Fibroblast of villous mesenchyme (primary cell): Measurements from ENCODE around the gene TAF1A. TPM values are rescaled to one million over a fixed set of nuclear protein-coding genes. Genes with fewer than 3 reads are reported as not detected.

ENCODE experiments used
- DNase-seq: peaks from one replicate; pipeline ENCODE4 v3.0.0-alpha.2; 2010; ENCODE audit warnings: low read depth
- H3K4me3 ChIP-seq: 2 replicates; pipeline ENCODE4 v1.5.1; 2011; ENCODE audit warnings: low read depth, mild to moderate bottlenecking, low read length
- CTCF ChIP-seq: IDR thresholded peaks from 2 replicates; pipeline ENCODE4 v1.5.1; 2012; ENCODE audit warnings: low read depth, mild to moderate bottlenecking, low read length; ENCODE audit not compliant: insufficient read depth
- total RNA-seq: library from RNA; depleted of rRNA; stranded (reverse); fragments of >200 nt; gene quantifications from 2 replicates; pipeline ENCODE4 v1.2.3, GENCODE V29; 2012

TAF1A gene
- total RNA-seq = 7.1 and 15.5 TPM in 2 replicates

DNA sequence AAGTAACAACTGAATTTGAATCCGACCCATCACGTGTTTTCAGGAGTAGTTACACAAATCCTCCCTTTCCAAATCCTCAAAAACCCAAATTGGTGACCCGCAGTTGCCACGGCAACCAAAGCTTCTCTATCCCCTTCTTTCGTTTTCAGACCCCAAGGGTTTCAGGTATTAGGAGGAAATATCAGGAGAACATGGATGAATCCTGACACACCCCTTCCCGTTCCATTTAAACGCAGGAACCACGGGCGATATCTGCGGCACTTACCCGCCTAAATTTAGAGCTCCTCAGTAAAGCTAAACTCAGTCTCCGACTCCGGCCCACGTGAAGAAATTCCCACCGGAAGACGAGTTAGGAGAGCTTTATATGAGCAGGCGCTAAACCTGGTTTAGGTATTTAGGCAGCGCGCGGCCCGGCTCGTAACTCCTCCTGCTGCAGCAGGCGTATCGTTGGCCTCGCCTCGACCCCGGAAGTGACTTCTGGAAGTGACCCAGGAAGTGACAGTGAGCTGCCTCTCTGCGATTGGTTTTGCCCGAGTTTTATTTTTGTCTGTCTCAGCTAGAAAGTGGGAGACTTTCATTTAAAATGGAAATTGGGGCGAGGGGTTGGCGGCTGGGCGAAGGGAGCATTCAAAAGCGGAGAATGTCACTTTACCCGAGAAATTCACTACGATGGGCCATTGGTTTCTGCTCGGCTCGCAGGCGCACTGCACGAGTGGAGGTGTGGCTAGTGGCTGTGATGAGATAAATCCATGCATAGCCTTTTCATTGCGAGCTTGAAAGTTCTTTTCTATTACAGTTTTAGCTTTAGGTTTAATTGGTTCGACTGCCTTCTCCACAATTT is at the start of gene TAF1A:
Gene TAF1A, minus strand, starts transcription at position 472 of the 841 bp plus-strand sequence.
- H3K4me3 ChIP-seq = peak within 1 kb of the TSS; percentile 87
- DNase-seq = peak; percentile 83
- no peak for TF ChIP-seq CTCF

DNA sequence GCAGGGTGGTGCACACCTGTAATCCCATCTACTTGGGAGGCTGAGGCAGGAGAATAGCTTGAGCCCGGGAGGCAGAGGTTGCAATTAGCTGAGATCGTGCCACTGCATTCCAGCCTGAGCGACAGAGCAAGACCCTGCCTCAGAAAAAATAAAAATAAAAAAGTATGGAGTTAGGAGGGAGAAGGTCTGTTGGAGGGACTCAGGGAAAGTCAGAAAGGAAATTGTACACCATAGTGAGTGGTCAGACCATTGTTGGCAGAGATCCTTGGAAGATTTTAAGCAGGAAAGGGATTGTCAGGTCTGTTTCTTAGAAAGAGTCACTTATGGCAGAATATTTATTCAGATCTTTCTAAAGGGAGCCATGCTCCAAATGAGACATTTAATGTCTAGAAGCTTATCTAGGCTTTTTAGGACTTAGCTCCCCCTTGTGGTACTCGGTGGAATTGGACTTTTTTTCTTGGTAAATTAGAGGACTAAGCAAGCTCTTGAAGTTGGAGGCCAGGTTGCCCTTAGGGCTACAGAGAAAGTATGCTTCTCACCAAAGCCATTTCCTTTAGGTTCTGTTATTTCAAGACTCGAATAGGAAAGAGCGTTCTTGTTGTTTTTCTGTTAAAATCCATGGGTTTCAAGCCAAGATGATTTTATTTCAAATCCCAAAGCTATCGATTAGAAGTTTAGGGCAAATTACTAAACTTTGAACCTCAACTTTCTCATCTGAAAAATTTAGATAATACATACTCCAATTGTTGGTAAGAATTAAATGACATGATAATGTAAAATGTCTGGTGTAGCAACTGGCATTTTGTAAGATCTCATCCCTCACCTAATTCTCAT is 44.7 kb upstream of the TAF1A start:
- H3K4me3 ChIP-seq = no peak overlapping the region
- DNase-seq = peak; percentile 94
- TF ChIP-seq CTCF = peak; percentile 84

GRCh38 chr1:222632749-222633148 is 43.0 kb upstream of the TAF1A start:
- DNase-seq = no peak
- no peak overlapping the region for H3K4me3 ChIP-seq
- no peak for TF ChIP-seq CTCF

- DNase-seq = peak; percentile 21
- H3K4me3 ChIP-seq = no peak overlapping the region
- TF ChIP-seq CTCF = no peak
Observed at GRCh38 chr1:222631611-222632208, 42.0 kb upstream of the TAF1A start.

DNA sequence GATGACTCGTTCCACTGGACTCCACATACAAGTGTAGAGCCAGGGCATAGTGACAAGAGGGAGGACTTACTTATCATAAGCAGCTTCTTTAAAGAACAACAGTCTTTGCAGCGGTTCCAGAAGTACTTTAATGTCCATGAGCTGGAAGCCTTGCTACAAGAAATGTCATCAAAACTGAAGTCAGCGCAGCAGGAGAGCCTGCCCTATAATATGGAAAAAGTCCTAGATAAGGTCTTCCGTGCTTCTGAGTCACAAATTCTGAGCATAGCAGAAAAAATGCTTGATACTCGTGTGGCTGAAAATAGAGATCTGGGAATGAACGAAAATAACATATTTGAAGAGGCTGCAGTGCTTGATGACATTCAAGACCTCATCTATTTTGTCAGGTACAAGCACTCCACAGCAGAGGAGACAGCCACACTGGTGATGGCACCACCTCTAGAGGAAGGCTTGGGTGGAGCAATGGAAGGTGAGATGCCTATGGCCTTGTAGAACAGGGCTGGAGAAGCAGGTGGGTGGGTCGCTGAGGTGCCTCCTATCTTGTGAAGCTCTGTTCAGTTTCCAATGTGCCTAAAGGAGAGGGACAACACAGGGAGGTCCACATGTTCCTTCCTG is 40.3 kb upstream of the TAF1A start:
- no peak for DNase-seq

More for the DNA sequence above, 40.3 kb upstream of the TAF1A start:
- no peak overlapping the region for H3K4me3 ChIP-seq
- no peak for TF ChIP-seq CTCF
